ENCODE results near the gene HSF2BP.
A peak's percentile ranks its signal among the peaks of the same experiment; 100 is the strongest.

HSF2BP gene

GRCh38 chr21:43639470-43640353, 19.6 kb downstream of the HSF2BP start:
- TF ChIP-seq CTCF (conservative IDR thresholded peaks at IDR 0.05; ENCODE audit: low read length) = no peak
- peak; percentile 92 for DNase-seq (ENCODE audit: low read depth)
- no peak overlapping the region for H3K4me3 ChIP-seq (ENCODE audit: low read length)

GRCh38 chr21:43637530-43638158, 21.6 kb downstream of the HSF2BP start:
- no peak for TF ChIP-seq CTCF (conservative IDR thresholded peaks at IDR 0.05; ENCODE audit: low read length)
- H3K4me3 ChIP-seq (ENCODE audit: low read length) = no peak overlapping the region
- no peak for DNase-seq (ENCODE audit: low read depth)

GRCh38 chr21:43635436-43635835, 23.9 kb downstream of the HSF2BP start:
- H3K4me3 ChIP-seq (ENCODE audit: low read length) = no peak overlapping the region
- TF ChIP-seq CTCF (conservative IDR thresholded peaks at IDR 0.05; ENCODE audit: low read length) = no peak
- no peak for DNase-seq (ENCODE audit: low read depth)

GRCh38 chr21:43634618-43635017, 24.7 kb downstream of the HSF2BP start:
- H3K4me3 ChIP-seq (ENCODE audit: low read length) = no peak overlapping the region
- peak; percentile 74 for DNase-seq (ENCODE audit: low read depth)
- no peak for TF ChIP-seq CTCF (conservative IDR thresholded peaks at IDR 0.05; ENCODE audit: low read length)

GRCh38 chr21:43632373-43632905, 26.8 kb downstream of the HSF2BP start:
- no peak for DNase-seq (ENCODE audit: low read depth)
- no peak overlapping the region for H3K4me3 ChIP-seq (ENCODE audit: low read length)
- TF ChIP-seq CTCF (conservative IDR thresholded peaks at IDR 0.05; ENCODE audit: low read length) = no peak

- TF ChIP-seq CTCF (conservative IDR thresholded peaks at IDR 0.05; ENCODE audit: low read length) = no peak
- H3K4me3 ChIP-seq (ENCODE audit: low read length) = no peak overlapping the region
- DNase-seq (ENCODE audit: low read depth) = no peak
Observed at GRCh38 chr21:43631411-43632107, 27.7 kb downstream of the HSF2BP start.
